Esophagus squamous epithelium (tissue), 5 donors: Measurements from ENCODE around the gene RECK. TPM values are rescaled to one million over a fixed set of nuclear protein-coding genes. Genes with fewer than 3 reads are reported as not detected.

Experiments used
- DNase-seq: peaks from one replicate; lab custom pipeline; 2025; lab: John Stamatoyannopoulos, UW
- H3K27ac ChIP-seq, 4 donors: fragments of 200-600 bp; sonication (generic); one replicate each; pipeline ENCODE4 v1.5.1; 2016 to 2019; ENCODE audit warnings: mild to moderate bottlenecking in 1 of 4
- H3K27me3 ChIP-seq, 4 donors: fragments of 200-600 bp; sonication (generic); 1 replicate in 3 of 4; 2 replicates in 1 of 4; pipeline versions ENCODE4 v1.5.1 to v1.6.0; 2017 to 2021; ENCODE audit warnings: antibody characterized with exemption in 1 of 4
- H3K36me3 ChIP-seq, 3 donors: fragments of 200-600 bp; sonication (generic); one replicate each; pipeline ENCODE4 v1.5.1; 2016 to 2019
- H3K4me1 ChIP-seq, 3 donors: fragments of 200-600 bp; sonication (generic); one replicate each; pipeline ENCODE4 v1.5.1; 2017 to 2019
- H3K4me3 ChIP-seq, 4 donors: fragments of 200-600 bp; sonication (generic); 1 replicate in 3 of 4; 2 replicates in 1 of 4; pipeline ENCODE4 v1.5.1; 2016 to 2019; ENCODE audit warnings: mild to moderate bottlenecking in 2 of 4, moderate library complexity in 1 of 4
- H3K9me3 ChIP-seq, 3 donors: fragments of 200-600 bp; sonication (generic); one replicate each; pipeline ENCODE4 v1.5.1; 2016 to 2019
- POLR2A ChIP-seq, 4 donors: fragments of 450-650 bp; IDR thresholded peaks; one replicate each; pipeline ENCODE4 v1.6.1; 2017; ENCODE audit warnings: antibody characterized with exemption in 4 of 4, mild to moderate bottlenecking in 4 of 4, moderate library complexity in 3 of 4
- WGBS, 2 donors: methylation state at CpG; one replicate each; pipeline ENCODE4 v1.1.5; 2018; 5-methylcytosine and 5-hydroxymethylcytosine counted together
- intact Hi-C: fragments of 100-400 bp; cut with DNase I; formaldehyde crosslinking; loops from one replicate; pipeline ENCODE4 v1.15.0; 2022
- total RNA-seq, 4 donors: library from RNA; depleted of rRNA; stranded (reverse); fragments of >200 nt; gene quantifications; one replicate each; pipeline ENCODE4 v1.1.0, GENCODE V29; 2016
- TF ChIP-seq, protein P1 (sequence below), 6 experiments: fragments of 450-650 bp in 4 of 6; fragments of 200-600 bp in 2 of 6; sonication (generic) in 2 of 6; IDR thresholded peaks; one replicate each; pipeline ENCODE4 v1.5.1; 2016 to 2019; ENCODE audit warnings: antibody characterized with exemption in 6 of 6, mild to moderate bottlenecking in 4 of 6, moderate library complexity in 4 of 6
- donor health status: DM: yes; HTN: yes; CAD: no.

RECK gene
- total RNA-seq, 4 donors from 2014 or later: 0.23 to 16.2 (median 1.9) TPM

DNA sequence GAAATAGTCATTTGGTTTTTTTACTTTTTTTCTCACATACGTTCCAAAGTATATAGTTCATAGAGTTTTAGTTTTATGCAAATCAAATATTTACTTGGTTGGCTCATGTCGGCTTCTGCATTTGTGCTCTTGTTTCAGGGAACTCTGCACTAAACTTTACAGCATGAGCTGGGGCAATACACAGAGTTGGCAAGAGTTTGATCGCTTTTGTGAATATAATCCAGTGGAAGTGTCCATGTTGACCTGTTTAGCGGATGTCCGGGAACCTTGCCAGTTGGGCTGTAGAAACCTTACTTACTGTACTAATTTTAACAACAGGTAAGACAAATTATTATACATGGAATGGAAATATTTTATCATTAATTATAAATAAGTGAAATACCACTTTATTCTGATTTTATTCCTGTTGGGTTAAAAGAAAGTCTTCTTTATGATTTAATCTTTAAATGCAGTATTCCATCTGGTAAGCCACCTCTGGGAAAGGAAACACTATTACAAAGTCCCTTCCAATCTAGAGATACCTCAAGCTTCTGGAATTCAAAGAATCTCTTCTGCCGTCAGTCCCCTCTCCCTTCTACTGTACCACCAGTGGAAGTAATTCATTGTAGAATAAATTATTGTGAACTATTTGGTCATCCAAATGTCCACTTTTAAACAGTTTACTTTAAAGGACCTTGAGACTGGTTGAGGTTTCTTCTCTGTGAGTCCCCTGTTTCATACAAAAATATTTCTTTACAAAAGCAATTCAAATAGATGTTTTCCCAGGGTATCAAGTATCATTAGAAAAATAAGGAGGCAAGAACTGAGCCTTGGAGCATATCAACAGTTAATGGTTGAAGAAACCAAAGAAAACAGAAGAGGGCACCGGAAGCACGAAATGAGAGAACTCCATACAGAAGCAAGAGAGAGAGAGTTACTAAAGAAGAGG is 54.6 kb downstream of the RECK start:
- H3K27ac ChIP-seq: no peak overlapping the region
- H3K9me3 ChIP-seq: no peaks in the 10 kb centered on the region
- TF ChIP-seq POLR2A (IDR thresholded peaks at IDR 0.05): no peak
- TF ChIP-seq, protein P1, sequence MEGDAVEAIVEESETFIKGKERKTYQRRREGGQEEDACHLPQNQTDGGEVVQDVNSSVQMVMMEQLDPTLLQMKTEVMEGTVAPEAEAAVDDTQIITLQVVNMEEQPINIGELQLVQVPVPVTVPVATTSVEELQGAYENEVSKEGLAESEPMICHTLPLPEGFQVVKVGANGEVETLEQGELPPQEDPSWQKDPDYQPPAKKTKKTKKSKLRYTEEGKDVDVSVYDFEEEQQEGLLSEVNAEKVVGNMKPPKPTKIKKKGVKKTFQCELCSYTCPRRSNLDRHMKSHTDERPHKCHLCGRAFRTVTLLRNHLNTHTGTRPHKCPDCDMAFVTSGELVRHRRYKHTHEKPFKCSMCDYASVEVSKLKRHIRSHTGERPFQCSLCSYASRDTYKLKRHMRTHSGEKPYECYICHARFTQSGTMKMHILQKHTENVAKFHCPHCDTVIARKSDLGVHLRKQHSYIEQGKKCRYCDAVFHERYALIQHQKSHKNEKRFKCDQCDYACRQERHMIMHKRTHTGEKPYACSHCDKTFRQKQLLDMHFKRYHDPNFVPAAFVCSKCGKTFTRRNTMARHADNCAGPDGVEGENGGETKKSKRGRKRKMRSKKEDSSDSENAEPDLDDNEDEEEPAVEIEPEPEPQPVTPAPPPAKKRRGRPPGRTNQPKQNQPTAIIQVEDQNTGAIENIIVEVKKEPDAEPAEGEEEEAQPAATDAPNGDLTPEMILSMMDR (IDR thresholded peaks at IDR 0.05): no peak
- no peaks in the 10 kb centered on the region for H3K36me3 ChIP-seq
- no peak overlapping the region for H3K4me3 ChIP-seq
- DNase-seq: no peak
- H3K27me3 ChIP-seq: no peaks in the 10 kb centered on the region
- H3K4me1 ChIP-seq: peaks cover 0 to 4% (median 0%) of the 10 kb centered on the region in 3 donors
- 30 to 39% methylated on average over 8 of the region's 8 CpGs for WGBS, 2 donors
- intact Hi-C loops: no loop called here

DNA sequence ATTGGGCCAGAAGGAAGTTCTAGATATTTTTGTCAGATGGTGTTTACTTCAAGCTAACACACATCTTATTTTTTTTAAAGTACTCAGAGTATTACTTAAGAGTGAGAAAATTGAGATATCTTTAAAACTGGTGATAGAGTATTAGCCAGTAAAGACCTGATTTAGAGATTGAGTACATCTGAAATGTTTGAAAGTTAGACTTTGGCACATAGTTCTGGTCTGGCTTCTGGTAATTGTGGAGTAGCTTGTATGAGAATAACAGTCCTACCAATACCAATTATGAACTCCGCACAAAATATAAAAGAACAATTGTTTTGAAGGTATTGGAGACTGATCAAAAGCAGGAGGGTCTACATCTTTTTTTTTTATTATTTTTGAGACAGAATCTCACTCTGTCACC is 55.3 kb downstream of the RECK start:
- no peak for DNase-seq
- Histone ChIP-seq H3K27me3 (no peaks in the 10 kb centered on the region), H3K4me3 (no peak overlapping the region), H3K27ac (no peak overlapping the region), H3K36me3 (no peaks in the 10 kb centered on the region), H3K4me1 (peaks cover 0 to 4% (median 0%) of the 10 kb centered on the region in 3 donors), H3K9me3 (no peaks in the 10 kb centered on the region)
- intact Hi-C loops: no loop called here
- TF ChIP-seq POLR2A (IDR thresholded peaks at IDR 0.05): no peak
- TF ChIP-seq, protein P1 (IDR thresholded peaks at IDR 0.05): no peak
- WGBS, 2 donors: 96 to 100% methylated on average over 1 of the region's 1 CpG

DNA sequence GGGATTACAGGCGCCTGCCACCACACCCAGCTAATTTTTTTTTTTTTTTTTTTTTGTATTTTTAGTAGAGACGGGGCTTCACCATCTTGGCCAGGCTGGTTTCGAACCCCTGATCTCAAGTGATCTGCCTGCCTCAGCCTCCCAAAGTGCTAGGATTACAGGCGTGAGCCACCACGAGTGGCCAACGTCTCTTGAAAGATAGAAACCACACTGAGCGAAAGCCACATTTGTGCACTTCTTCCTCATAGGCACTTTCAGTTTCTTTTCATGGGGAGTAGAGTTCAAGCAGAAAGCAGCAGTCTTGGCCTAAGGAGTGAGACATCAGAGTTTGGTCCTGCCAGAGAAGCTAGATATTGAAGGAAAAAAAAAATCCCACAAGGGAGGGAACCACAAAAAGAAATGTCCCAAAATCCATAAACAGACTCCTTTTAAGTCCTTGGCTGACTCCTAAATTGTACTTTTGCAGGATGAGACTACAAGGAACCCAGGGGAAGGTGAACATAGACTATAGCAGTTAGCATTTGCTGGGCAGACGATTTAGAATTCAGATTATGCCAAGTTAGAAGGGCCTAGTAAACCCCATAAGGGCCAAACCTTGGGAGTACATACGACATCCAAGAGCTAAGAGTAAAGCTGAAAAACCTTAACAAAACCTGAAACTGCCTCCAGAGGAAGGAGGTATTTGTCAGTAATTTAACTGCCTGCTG is 55.9 kb downstream of the RECK start:
- Histone ChIP-seq H3K36me3 (no peaks in the 10 kb centered on the region), H3K9me3 (no peaks in the 10 kb centered on the region), H3K4me3 (no peak overlapping the region), H3K27me3 (no peaks in the 10 kb centered on the region), H3K4me1 (peaks cover 0 to 4% (median 0%) of the 10 kb centered on the region in 3 donors), H3K27ac (no peak overlapping the region)
- intact Hi-C loops: no loop called here
- 83 to 94% methylated on average over 4 of the region's 9 CpGs for WGBS, 2 donors
- TF ChIP-seq POLR2A (IDR thresholded peaks at IDR 0.05): no peak
- TF ChIP-seq, protein P1 (IDR thresholded peaks at IDR 0.05): no peak
- DNase-seq: no peak

DNA sequence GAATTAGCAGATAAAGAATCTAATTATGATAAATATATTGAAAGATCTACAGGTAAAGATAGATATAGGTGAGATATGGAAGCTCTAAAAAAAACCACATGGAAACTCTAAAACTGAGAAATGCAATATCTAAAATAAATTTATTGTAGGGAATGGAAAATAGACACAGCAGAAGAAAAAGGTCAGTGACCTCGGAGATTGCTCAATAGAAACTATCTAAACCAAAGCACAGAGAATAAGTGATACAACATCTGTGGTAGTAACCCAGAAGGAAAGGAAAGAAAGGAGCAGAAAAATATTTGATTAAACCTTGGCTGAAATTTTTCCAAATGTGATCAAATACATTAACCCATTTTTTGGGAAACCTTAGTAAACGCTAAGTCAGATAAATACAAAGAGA is 56.7 kb downstream of the RECK start:
- H3K9me3 ChIP-seq: no peaks in the 10 kb centered on the region
- peaks cover 0 to 4% (median 0%) of the 10 kb centered on the region in 3 donors for H3K4me1 ChIP-seq
- TF ChIP-seq, protein P1 (IDR thresholded peaks at IDR 0.05): no peak
- TF ChIP-seq POLR2A (IDR thresholded peaks at IDR 0.05): no peak
- no peak overlapping the region for H3K4me3 ChIP-seq
- no peaks in the 10 kb centered on the region for H3K36me3 ChIP-seq
- no peaks in the 10 kb centered on the region for H3K27me3 ChIP-seq
- WGBS, 2 donors: 85 to 87% methylated on average over 2 of the region's 2 CpGs
- intact Hi-C loops: no loop called here
- DNase-seq: no peak
- H3K27ac ChIP-seq: no peak overlapping the region

DNA sequence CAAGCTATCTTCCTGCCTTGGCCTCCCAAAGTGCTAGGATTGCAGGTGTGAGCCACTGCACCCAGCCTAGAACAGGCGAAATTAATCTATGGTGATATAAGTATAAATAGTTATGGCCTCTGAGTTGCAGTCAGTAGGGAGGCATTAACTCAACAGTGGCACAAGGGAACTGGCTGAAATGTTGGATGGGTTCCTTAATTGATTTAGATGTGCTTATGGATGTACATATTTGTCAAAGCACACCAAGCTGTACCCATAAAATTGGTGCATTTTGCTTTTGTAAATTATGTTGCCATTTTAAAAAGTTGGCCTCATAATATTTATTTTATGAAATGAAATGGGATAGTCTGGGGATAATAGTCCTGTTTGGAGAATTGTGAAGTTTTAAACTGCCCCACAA is 63.0 kb downstream of the RECK start:
- no peak overlapping the region for H3K4me3 ChIP-seq
- H3K9me3 ChIP-seq: no peaks in the 10 kb centered on the region
- peaks cover 0 to 10% (median 0%) of the 10 kb centered on the region in 3 donors for H3K4me1 ChIP-seq
- H3K27ac ChIP-seq: no peak overlapping the region
- intact Hi-C loops: no loop called here
- H3K27me3 ChIP-seq: no peaks in the 10 kb centered on the region
- WGBS, 2 donors: 75% methylated on average over 1 of the region's 1 CpG
- no peak for DNase-seq
- TF ChIP-seq, protein P1 (IDR thresholded peaks at IDR 0.05): no peak
- no peak for TF ChIP-seq POLR2A (IDR thresholded peaks at IDR 0.05)
- no peaks in the 10 kb centered on the region for H3K36me3 ChIP-seq
